EL (cell line): ENCODE data around the gene BCL2.

Source experiments
- DNase-seq: peaks from one replicate; pipeline ENCODE4 v3.0.0-alpha.2; 2016

Gene BCL2

GRCh38 chr18:63082366-63083019 is 237.1 kb downstream of the BCL2 start:
- DNase-seq = no peak

- DNase-seq = no peak
These were observed 240.5 kb downstream of the BCL2 start for GRCh38 chr18:63079114-63079513.

GRCh38 chr18:63078471-63078870 is 241.1 kb downstream of the BCL2 start:
- DNase-seq = no peak

GRCh38 chr18:63074981-63075404 is 244.6 kb downstream of the BCL2 start:
- DNase-seq = peak; percentile 48

DNA sequence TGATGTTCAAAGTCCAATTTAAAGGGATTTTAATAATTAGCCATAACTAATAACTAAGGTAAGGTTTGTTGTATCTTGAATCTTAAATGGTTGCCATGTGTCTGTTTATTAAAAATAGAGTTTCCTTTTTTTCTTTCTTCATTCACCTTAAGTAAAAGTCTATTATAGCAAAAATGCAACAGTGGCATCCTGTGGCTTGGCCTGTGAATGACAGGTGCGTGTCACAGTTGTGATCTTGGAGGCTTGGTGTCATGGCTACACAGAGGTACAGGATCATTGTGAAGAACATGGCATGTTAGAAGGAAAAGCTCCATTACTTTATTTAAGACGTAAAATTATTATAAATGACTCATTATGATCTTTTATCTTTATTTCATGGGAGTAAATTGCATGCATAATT is 246.1 kb downstream of the BCL2 start:
- DNase-seq = no peak
